ENCODE results near the gene ZKSCAN2.

DNA sequence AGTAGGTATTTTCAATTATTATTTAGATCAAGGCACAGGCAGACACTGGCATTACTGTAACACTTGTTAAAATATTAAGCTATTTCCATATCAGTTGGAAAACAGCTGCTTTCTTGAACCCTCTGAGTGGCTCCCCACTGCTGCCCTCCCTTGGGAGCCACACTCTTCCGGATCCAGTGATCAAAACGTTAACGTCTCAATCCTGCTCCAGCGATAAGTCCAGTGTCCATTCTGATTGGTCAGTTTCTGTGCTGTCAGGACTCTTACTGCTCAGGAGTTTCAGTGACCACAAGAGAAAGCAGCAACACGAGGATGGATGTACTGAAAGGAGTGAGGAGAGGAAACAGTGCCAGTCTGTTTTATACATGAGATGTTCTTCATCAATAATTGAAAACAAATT lies 13.8 kb upstream of the ZKSCAN2 start:
- TF ChIP-seq CTCF (IDR thresholded peaks at IDR 0.05; ENCODE audit: low read length) = no peak
- TF ChIP-seq EZH2 (IDR thresholded peaks at IDR 0.05; ENCODE audit: borderline replicate concordance, low read length) = no peak

Measured in OCI-LY1 (cell line).